ENCODE data around the gene SPON1.
"Not testable (repeated sequence)": the region's sequence is repeated elsewhere in the genome, so short reads cannot be mapped to it uniquely, and the experiment has no call there.

The SPON1 gene

DNA sequence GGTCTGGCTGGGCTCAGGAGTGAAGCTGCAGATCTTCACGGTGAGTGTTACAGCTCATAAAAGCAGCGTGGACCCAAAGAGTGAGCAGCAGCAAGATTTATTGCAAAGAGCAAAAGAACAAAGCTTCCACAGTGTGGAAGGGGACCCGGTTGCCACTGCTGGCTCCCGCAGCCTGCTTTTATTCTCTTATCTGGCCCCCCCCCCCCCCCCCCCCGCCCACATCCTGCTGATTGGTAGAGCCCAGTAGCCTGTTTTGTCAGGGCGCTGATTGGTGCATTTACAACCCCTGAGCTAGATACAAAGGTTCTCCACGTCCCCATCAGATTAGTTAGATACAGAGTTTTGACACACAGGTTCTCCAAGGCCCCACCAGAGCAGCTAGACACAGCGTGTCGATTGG lies 128.1 kb downstream of the SPON1 start:
- not testable (repeated sequence) for DNase-seq

- DNase-seq = no peak
Measured at GRCh38 chr11:14093065-14093464, 130.5 kb downstream of the SPON1 start.

- no peak for DNase-seq
Measured at GRCh38 chr11:14094481-14095037, 132.0 kb downstream of the SPON1 start.

DNA sequence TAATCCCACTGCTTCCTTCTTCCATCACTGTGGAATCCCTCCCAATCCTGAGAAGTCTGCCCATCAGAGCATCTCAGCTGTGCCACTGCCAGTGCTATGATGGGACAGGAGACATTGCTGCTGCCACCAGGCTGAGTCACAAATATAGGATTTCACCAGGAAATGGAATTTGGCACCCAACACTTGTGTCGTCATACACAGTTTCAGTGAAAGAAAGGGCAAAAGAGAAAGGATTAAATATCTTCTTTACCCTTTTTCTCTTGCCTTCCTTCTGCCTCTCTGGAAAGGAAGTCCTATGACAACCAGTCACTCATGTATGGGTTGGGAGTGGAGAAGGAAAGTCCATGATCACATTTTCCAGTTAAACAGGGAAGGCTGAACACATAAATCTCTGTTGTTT lies 133.4 kb downstream of the SPON1 start:
- DNase-seq = no peak

- no peak for DNase-seq
Measured at GRCh38 chr11:14096606-14097005, 134.1 kb downstream of the SPON1 start.

- no peak for DNase-seq
Measured at GRCh38 chr11:14101388-14101787, 138.9 kb downstream of the SPON1 start.

GRCh38 chr11:14102766-14103165 lies 140.2 kb downstream of the SPON1 start:
- no peak for DNase-seq

DNA sequence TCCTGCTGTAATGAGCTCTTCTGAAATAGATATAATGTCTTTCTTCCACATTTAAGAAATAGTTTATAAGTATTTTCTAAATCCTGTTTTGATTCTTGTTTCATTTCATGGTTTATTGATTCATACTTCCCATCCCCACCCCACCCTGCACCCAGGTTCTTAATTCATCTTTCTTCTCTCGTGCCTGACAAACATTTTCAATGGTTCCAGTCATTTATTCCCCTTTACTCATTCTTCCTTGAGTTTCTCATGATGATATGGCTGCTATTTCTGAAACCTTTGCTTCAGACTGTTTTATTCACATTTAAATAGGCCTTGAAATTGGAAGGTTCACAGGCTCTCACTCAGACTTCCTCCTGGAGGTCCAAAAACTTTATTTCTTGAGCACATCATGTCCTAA lies 142.9 kb downstream of the SPON1 start:
- no peak for DNase-seq

- no peak for DNase-seq
Measured at GRCh38 chr11:14106303-14107049, 144.0 kb downstream of the SPON1 start.

- DNase-seq = peak; percentile 77
Measured at GRCh38 chr11:14107050-14107430, 144.5 kb downstream of the SPON1 start.

GRCh38 chr11:14109742-14110141 lies 147.2 kb downstream of the SPON1 start:
- no peak for DNase-seq

DNA sequence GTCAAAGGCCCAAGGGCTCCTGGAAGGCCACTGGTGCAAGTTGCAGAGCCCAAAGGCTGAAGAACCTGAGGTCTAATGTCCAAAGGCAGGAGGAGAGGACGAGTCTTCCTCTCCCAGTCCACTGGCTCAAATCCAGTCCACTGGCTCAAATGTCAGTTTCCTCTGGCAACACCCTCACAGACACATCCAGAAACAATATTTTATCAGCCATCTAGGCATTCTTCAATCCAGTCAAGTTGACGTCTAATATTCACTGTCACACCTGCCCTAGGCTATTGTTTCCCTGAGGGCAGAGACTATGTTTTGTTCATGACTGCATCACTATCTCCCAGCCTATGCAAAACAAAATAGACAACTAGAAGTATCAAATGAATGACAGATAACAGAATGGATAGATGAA lies 148.1 kb downstream of the SPON1 start:
- DNase-seq = peak; percentile 82

GRCh38 chr11:14111496-14111895 lies 149.0 kb downstream of the SPON1 start:
- no peak for DNase-seq

GRCh38 chr11:14112721-14113120 lies 150.2 kb downstream of the SPON1 start:
- no peak for DNase-seq

DNA sequence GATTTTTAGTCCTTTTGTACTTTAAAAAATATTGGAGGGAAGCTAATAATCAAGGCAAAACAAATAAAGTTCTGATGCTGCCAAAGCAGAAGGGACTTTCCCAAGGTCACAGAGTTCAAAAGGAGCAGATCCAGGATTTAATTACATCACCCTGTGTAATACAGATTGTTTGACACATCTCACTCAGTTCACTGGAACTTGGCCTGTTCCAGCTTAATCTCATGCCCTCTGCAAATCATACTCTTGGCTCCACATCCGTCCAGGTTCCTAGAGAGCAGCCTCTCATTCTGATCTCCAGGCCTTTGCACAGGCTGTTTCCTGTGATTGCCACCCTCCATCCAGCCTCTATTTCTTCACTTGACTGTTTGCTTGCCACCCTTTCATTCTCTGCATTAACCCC lies 151.7 kb downstream of the SPON1 start:
- no peak for DNase-seq

DNA sequence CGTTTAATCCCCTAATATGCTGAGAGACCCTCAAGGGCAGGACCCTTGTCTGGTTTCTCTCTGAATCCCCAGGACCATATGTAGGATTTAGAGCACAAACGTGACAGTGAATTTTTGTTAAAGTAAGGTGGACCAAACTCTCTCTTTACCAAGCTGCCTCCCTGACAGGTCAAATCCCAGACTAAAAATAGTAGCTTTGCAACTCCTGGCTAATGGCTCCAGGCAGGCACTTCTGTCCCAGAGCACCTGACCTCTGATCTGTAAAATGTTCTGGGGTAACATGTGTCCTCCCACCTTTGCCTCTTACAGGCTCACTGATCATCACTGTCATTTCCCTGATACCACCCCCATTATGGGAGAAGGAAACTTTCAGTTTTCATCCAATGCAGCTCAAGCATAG lies 152.3 kb downstream of the SPON1 start:
- DNase-seq = no peak

DNA sequence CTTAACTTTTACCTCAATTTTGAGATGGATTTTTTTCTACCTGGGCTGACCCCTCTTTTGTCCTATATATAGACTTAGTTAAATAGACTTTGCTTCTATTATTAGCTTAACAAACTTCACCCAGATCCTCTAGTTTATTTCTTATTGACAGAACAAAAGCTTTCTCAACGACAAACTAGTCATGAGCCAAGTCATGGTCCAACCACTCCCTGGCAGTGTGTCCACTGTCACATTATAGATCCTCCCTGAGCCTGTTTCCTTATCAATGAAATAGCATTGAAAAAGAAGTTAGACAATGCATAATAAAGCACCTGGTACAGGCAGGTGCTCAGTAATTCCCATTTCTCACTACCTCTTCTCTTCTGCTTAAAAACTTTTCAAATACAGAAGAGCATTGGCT lies 155.1 kb downstream of the SPON1 start:
- DNase-seq = no peak

DNA sequence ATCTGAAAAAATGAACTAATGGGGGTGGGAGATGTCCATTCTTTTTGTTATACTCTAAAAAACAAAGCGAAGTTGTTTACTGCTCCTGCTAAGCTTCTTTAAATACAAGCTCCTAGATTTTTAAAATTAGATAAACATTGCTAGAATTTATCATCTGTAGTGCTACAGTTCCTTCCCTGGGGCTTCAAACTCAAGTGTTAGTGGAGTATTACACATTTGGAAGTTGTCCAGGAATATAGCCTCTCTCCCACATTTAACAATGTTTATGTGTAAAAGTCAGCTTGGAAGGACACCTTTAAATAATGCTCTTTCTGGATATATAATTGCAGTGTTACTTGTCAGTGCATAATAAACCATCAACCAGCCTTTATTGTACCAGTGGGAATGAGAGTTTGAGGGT lies 155.5 kb downstream of the SPON1 start:
- DNase-seq = peak; percentile 83

- peak; percentile 84 for DNase-seq
Measured at GRCh38 chr11:14119357-14119756, 156.8 kb downstream of the SPON1 start.

DNA sequence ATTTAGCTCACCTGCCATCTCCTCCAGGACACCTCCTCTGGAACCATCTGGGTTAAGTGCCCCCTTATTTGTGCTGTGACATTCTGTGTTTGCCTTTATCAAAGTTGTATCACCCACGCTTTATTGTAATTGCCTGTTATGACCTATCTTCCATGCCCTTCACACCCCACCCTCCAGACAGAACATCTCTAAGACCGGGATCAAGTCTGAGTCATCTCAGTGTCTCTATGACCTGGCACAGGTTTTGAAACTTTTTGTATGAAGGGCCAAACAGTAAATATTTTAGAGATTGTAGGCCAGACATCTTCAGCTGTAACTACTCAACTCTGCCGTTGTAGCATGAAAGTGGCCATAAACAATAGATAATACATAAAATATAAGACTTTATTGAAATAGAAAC lies 161.8 kb downstream of the SPON1 start:
- no peak for DNase-seq

DNA sequence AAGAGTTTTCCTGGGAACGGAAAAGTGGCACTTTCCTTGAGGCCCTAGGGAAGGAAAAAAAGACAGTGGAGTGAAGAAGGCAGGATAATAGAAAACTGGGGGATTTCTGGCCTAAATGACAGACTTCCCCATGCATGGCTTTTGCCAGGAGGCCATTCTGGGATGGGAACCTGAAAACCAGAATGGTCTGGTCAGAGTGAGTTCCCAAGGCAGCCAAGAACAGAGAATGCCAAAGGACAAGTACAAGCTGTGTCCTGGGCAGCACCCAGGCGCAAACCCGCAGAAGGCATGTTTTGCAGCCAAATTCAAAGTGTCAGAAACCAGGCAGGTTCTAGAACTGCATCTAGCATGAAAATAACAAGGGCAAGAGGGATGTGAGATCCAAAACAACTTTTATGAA lies 162.4 kb downstream of the SPON1 start:
- no peak for DNase-seq

- DNase-seq = no peak
Measured at GRCh38 chr11:14125529-14125928, 163.0 kb downstream of the SPON1 start.

GRCh38 chr11:14127679-14128078 lies 165.2 kb downstream of the SPON1 start:
- DNase-seq = no peak

GRCh38 chr11:14132312-14132711 lies 169.8 kb downstream of the SPON1 start:
- no peak for DNase-seq

- DNase-seq = no peak
Measured at GRCh38 chr11:14133381-14133780, 170.9 kb downstream of the SPON1 start.

Measured in NCI-H2029 treated with DMSO at 0.1 percent for 48 hours (cell line).